Measurements from ENCODE around the gene FIGNL1. TPM values are rescaled to one million over a fixed set of nuclear protein-coding genes. Genes with fewer than 3 reads are reported as not detected.

FIGNL1 gene
- total and polyA plus RNA-seq, 10 of the 15 experiments (the other 5 are each of a cell fraction or from before 2014, with no cell fraction given) = 11.5 to 37.4 (median 29.0) TPM

DNA sequence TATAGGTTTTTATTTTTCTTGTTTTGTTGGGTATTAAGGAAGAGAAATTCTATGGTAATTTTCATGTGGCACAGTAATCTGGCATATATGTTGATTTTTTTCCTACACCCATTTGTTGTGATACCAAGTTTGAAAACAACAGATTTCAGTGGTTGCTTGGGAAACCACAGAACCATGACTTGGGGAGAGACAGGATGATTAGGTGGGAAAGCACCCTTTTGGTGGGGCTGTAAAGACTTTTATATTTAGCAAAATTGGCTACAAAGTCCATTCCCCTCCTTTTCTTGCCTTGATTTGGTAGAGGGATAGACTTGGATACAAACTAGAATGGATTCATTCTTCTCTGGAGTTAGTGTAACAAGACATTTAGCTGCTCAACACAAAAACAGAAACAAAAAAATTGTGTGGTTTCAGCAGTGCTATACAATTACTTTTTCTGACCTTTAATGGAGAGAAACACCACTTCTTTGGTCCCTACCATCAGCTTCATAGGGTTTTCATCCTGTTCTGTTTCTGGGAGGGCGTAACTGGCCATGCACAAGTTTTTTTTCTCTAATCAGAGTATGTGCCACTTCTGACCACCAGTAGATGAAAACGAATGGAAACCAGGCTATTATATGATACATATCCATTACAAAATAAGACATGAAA, 52.7 kb downstream of the FIGNL1 start (continued):
- TF ChIP-seq BCL3 (IDR thresholded peaks at IDR 0.05; ENCODE audit: borderline replicate concordance, insufficient read depth, low read depth, low read length, poor library complexity, severe bottlenecking) = peak; percentile 20
- peak; percentile 94 for TF ChIP-seq PAX5 (IDR thresholded peaks at IDR 0.05; ENCODE audit: borderline replicate concordance, low read depth, low read length)
- TF ChIP-seq ZNF274 (IDR thresholded peaks at IDR 0.05; ENCODE audit: insufficient read depth, insufficient read length) = no peak
- TF ChIP-seq, protein P1, sequence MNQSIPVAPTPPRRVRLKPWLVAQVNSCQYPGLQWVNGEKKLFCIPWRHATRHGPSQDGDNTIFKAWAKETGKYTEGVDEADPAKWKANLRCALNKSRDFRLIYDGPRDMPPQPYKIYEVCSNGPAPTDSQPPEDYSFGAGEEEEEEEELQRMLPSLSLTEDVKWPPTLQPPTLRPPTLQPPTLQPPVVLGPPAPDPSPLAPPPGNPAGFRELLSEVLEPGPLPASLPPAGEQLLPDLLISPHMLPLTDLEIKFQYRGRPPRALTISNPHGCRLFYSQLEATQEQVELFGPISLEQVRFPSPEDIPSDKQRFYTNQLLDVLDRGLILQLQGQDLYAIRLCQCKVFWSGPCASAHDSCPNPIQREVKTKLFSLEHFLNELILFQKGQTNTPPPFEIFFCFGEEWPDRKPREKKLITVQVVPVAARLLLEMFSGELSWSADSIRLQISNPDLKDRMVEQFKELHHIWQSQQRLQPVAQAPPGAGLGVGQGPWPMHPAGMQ (IDR thresholded peaks at IDR 0.05; ENCODE audit: borderline replicate concordance) = no peak

DNA sequence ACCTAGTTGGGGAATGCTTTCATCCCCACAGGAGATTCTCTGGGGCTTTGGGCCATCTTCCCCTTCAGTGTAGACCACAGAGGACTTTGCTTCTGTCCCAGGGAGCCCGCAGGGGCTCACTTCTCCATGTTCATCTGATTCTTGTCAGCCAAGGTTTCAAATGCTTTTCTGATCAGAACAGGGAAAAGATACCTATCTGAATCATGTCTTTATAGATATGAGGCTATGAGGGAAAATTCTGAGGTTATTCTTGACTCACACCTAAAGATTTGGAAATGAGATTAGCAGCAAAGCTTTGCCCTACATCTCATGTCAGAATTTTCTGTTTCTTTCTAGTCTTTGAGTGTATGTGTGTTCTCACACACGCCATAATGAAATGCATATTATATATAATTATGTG, 53.3 kb downstream of the FIGNL1 start:
- in situ Hi-C loops (cut with MboI) = no loop called here
- 0 out of 2 replicates have a peak overlapping the region, but pooled peaks have one; percentile 1 for H3K4me3 ChIP-seq
- H3K27ac ChIP-seq (ENCODE audit: control insufficient read depth, insufficient read depth) = peak overlapping the region; percentile 60
- H3K79me2 ChIP-seq (ENCODE audit: control insufficient read depth, insufficient read depth, low read length) = no peaks in the 10 kb centered on the region; the same call in 1 of the 2 replicates
- no peak for FAIRE-seq
- intact Hi-C loops (cut with micrococcal nuclease; ENCODE audit: unreplicated experiment) = no loop called here
- peak; percentile 23 for ATAC-seq
- WGBS (ENCODE audit: insufficient coverage, insufficient replicate concordance, low lambda C conversion rate, missing lambda C conversion rate) = 2% methylated on average over 2 of the region's 2 CpGs
- ChIA-PET RAD21 (ENCODE audit: unreplicated experiment) (no interaction called here), SMC1A (ENCODE audit: uncharacterized antibody, unreplicated experiment) (interaction anchor here (1.1 to 3.0 kb wide), 5 partner anchors 13 to 197 kb away, joined by 3 to 13 read pairs (median 3); no protein-coding TSS in a partner anchor), POLR2A (interaction anchor here (0.9 kb wide), 1 partner anchor 10 kb away, joined by 3 read pairs; no protein-coding TSS in a partner anchor), CTCF (interaction anchor here (2.5 to 3.4 kb wide), 2 partner anchors 21 to 27 kb away, joined by 6 to 17 read pairs; no protein-coding TSS in a partner anchor)
- H2AFZ ChIP-seq (ENCODE audit: control insufficient read depth, low read depth, low read length) = no peak overlapping the region
- peak overlapping the region; percentile 31; the same call in 1 of the 2 replicates for H3K9ac ChIP-seq (ENCODE audit: control insufficient read depth, insufficient read depth, low read length)
- H3K9me3 ChIP-seq (replicated peaks; ENCODE audit: control insufficient read depth, insufficient read depth, low read length) = no peaks in the 10 kb centered on the region; the same call in 2 of the 3 replicates
- DNase-seq (ENCODE audit: low read depth, low spot score) = no peak
- peaks cover 38% of the 10 kb centered on the region for H3K4me1 ChIP-seq (ENCODE audit: control insufficient read depth, insufficient read depth, low read length)
- H3K27me3 ChIP-seq (replicated peaks in 1 of 2; ENCODE audit: control insufficient read depth in 2 of 2, insufficient read depth in 2 of 2, low read length in 1 of 2) = no peaks in the 10 kb centered on the region
- no TSS peak for BruUV-seq (replicated peaks)
- H3K4me2 ChIP-seq (ENCODE audit: control insufficient read depth, insufficient read depth) = peak overlapping the region; percentile 5
- peaks cover 12 to 27% of the 10 kb centered on the region in 2 experiments; a peak in 3 of 4 replicates for H3K36me3 ChIP-seq (ENCODE audit: control insufficient read depth in 2 of 2, insufficient read depth in 2 of 2, low read length in 1 of 2)
- H4K20me1 ChIP-seq (ENCODE audit: control insufficient read depth, insufficient read depth) = no peaks in the 10 kb centered on the region
- TF ChIP-seq PKNOX1 (IDR thresholded peaks at IDR 0.05) (no peak), MEF2B (IDR thresholded peaks at IDR 0.05; ENCODE audit: partially characterized antibody, poor library complexity, severe bottlenecking) (no peak), CBX3 (IDR thresholded peaks at IDR 0.05; ENCODE audit: borderline replicate concordance, low read depth) (no peak), ETV6 (conservative IDR thresholded peaks at IDR 0.05 in 1 of 2, IDR thresholded peaks at IDR 0.05 in 1 of 2; ENCODE audit: borderline replicate concordance in 1 of 2, low read depth in 1 of 2) (no peak), CREB1 (IDR thresholded peaks at IDR 0.05; ENCODE audit: low read depth) (no peak), YY1 (IDR thresholded peaks at IDR 0.05; ENCODE audit: low read depth, low read length) (no peak), ZNF217 (IDR thresholded peaks at IDR 0.05) (no peak), MTA2 (IDR thresholded peaks at IDR 0.05; ENCODE audit: low read depth) (no peak), RCOR1 (conservative IDR thresholded peaks at IDR 0.05; ENCODE audit: low read depth, low read length) (no peak), SUZ12 (IDR thresholded peaks at IDR 0.05; ENCODE audit: unreplicated experiment) (no peak), SIX5 (IDR thresholded peaks at IDR 0.05; ENCODE audit: low read depth, low read length, severe bottlenecking) (no peak), MYB (IDR thresholded peaks at IDR 0.05; ENCODE audit: borderline replicate concordance, low read depth, low read length) (no peak)
- TF ChIP-seq, protein P2, sequence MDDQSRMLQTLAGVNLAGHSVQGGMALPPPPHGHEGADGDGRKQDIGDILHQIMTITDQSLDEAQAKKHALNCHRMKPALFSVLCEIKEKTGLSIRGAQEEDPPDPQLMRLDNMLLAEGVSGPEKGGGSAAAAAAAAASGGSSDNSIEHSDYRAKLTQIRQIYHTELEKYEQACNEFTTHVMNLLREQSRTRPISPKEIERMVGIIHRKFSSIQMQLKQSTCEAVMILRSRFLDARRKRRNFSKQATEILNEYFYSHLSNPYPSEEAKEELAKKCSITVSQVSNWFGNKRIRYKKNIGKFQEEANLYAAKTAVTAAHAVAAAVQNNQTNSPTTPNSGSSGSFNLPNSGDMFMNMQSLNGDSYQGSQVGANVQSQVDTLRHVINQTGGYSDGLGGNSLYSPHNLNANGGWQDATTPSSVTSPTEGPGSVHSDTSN (IDR thresholded peaks at IDR 0.05; ENCODE audit: insufficient replicate concordance, low read depth, low read length) = no peak
